K562 (cell line): ENCODE measurements around the gene POLR1H. TPM values are rescaled to one million over a fixed set of nuclear protein-coding genes. Genes with fewer than 3 reads are reported as not detected.

Source experiments
- AFF4 ChIP-seq: sonication (generic); formaldehyde crosslinking; IDR thresholded peaks from 2 replicates; pipeline ENCODE4 v1.8.0; 2023; ENCODE audit warnings: mild to moderate bottlenecking, missing genetic modification reagents
- CEBPG ChIP-seq, 3 experiments: fragments of 200-800 bp in 1 of 3; sonication (Bioruptor generic) in 1 of 3; sonication (generic) in 1 of 3; formaldehyde crosslinking in 1 of 3; IDR thresholded peaks in 2 of 3; conservative IDR thresholded peaks in 1 of 3; 2 replicates each; pipeline versions ENCODE4 v1.6.1 to v1.8.0; 2016 to 2022; ENCODE audit warnings: missing compliant biosample characterization in 2 of 3, missing genetic modification characterization in 2 of 3, mild to moderate bottlenecking in 1 of 3, missing genetic modification reagents in 1 of 3
- MCM2 ChIP-seq: fragments of 450-650 bp; IDR thresholded peaks from 2 replicates; pipeline ENCODE4 v1.6.1; 2017; ENCODE audit warnings: low read depth, mild to moderate bottlenecking
- POU5F1 ChIP-seq: fragments of 150-350 bp; IDR thresholded peaks from 2 replicates; pipeline ENCODE4 v1.6.1; 2014; ENCODE audit warnings: borderline replicate concordance, low read length, low read depth, mild to moderate bottlenecking; ENCODE audit not compliant: partially characterized antibody
- RHOXF2B ChIP-seq: fragments of 250-450 bp; sonication (Bioruptor Pico); conservative IDR thresholded peaks from 2 replicates; pipeline ENCODE4 v1.5.1; 2021
- ZKSCAN3 ChIP-seq: fragments of 250-450 bp; sonication (Bioruptor Pico); IDR thresholded peaks from 2 replicates; pipeline ENCODE4 v1.4.0; 2020
- ZNF133 ChIP-seq: fragments of 250-450 bp; sonication (Bioruptor Pico); IDR thresholded peaks from 2 replicates; pipeline ENCODE4 v1.4.0; 2020; ENCODE audit warnings: mild to moderate bottlenecking
- polyA plus RNA-seq, 8 experiments: library from polyadenylated mRNA; depleted of rRNA in 4 of 8; stranded (reverse) in 5 of 8; unstranded in 3 of 8; fragments of >200 nt; fragmentation: Nextera tagmentation in 2 of 8; fragmentation: Illumina TruSeq in 1 of 8; extraction: Ambion mirVana in 2 of 8; extraction: Trizol in 1 of 8; gene quantifications; 2 replicates each; pipeline versions ENCODE4 v1.2.1 to v1.2.3, GENCODE V29; 2011 to 2014; ENCODE audit warnings: inconsistent platforms in 1 of 8, missing spikeins in 1 of 8
- total RNA-seq, 7 experiments: library from RNA; depleted of rRNA in 6 of 7; stranded (reverse); fragments of >200 nt in 6 of 7; fragmentation: Illumina TruSeq in 2 of 7; extraction: Trizol in 2 of 7; gene quantifications; 2 replicates each; pipeline versions ENCODE4 v1.2.1 to v1.2.3, GENCODE V29; 2011 to 2021; ENCODE audit warnings: low replicate concordance in 1 of 7
- TF ChIP-seq, protein P1 (sequence below): fragments of 250-450 bp; sonication (Bioruptor Pico); IDR thresholded peaks from 2 replicates; pipeline ENCODE4 v1.8.0; 2022; ENCODE audit warnings: inconsistent platforms

Gene POLR1H
- total and polyA plus RNA-seq, 9 of the 15 experiments (the other 6 are each of a cell fraction or from before 2014, with no cell fraction given), result 92.2 to 333 (median 143) TPM

- TF ChIP-seq AFF4 (CRISPR knock-in tag) (no peak), POU5F1 (no peak), ZKSCAN3 (CRISPR knock-in tag) (no peak), RHOXF2B (no peak), ZNF133 (no peak), MCM2 (no peak), CEBPG (CRISPR knock-in tag; IDR thresholded peaks at IDR 0.05) (0 out of 2 replicates have a peak, but pooled peaks have one; percentile 21), CEBPG (tag; conservative IDR thresholded peaks at IDR 0.05 in 1 of 2, IDR thresholded peaks at IDR 0.05 in 1 of 2) (peak in 1 of 2 experiments; percentile 39; a peak in 2 of 4 replicates)
- TF ChIP-seq, protein P1, sequence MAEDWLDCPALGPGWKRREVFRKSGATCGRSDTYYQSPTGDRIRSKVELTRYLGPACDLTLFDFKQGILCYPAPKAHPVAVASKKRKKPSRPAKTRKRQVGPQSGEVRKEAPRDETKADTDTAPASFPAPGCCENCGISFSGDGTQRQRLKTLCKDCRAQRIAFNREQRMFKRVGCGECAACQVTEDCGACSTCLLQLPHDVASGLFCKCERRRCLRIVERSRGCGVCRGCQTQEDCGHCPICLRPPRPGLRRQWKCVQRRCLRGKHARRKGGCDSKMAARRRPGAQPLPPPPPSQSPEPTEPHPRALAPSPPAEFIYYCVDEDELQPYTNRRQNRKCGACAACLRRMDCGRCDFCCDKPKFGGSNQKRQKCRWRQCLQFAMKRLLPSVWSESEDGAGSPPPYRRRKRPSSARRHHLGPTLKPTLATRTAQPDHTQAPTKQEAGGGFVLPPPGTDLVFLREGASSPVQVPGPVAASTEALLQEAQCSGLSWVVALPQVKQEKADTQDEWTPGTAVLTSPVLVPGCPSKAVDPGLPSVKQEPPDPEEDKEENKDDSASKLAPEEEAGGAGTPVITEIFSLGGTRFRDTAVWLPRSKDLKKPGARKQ, result no peak
Observed at GRCh38 chr6:30102414-30102969, 41.4 kb downstream of the POLR1H start (continued).
